GM21423 (cell line): ENCODE measurements around the gene TCEA2.

ENCODE experiments used
- ATAC-seq: cut with Tn5 transposase; IDR thresholded peaks from one replicate; pipeline ENCODE4 v1.9.1; 2021; ENCODE audit warnings: mild to moderate bottlenecking, moderate library complexity; ENCODE audit not compliant: unreplicated experiment

The TCEA2 gene

DNA sequence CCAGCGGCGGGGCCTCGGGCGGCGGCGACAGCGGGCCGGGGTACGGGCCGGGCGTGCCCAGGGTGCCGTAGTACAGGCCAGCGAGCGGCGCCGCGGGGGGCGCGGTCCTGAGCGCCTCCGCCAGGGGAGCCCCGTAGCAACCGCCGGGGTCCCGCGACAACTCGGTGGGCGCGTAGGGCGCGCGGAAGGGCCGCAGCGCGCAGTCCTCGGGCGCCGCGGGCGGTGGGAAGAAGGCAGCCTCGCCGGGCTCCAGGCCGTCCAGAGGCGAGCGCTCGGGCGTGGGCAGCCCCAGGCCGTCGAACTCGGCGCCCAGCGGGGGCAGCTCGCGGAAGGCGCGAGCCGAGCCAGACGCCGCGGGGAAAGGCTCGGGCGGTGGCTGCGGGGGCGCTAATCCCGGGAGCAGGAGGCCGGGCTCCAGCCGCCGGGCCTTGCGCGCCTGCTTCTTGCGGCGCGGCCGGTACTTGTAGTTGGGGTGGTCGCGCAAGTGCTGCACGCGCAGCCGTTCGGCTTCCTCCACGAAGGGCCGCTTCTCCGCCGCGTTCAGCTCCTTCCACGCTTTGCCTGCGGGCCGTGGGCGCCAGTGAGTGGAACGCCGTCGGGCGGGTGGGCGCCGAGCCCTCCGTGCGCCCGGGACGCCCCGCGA lies 14.5 kb upstream of the TCEA2 start:
- ATAC-seq = no peak

- ATAC-seq = no peak
These were observed 13.7 kb upstream of the TCEA2 start, which contains the start of gene SOX18 for GRCh38 chr20:64049060-64049877. Gene SOX18 (minus strand): TSS chr20:64049639. CDS start chr20:64049516, 123 bp downstream.

DNA sequence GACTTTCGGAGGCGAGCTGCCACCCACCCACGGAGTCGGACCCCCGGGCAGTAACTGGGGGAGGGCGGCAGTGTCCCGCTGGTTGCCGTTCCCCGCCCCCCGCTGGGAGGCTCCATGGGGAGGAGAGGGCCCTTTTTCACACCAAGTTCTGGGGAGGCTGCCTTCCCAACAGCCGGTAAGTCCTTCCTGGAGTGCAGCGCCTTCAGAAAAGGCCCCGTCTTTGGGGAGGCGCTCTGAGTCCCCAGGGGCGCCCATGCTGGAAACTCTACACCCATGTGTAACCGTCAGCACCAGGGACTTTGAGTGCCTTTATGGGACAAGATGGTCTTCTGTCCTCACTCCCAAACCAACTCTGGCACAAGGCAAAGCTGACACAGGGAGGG lies 13.1 kb upstream of the TCEA2 start:
- ATAC-seq = no peak

DNA sequence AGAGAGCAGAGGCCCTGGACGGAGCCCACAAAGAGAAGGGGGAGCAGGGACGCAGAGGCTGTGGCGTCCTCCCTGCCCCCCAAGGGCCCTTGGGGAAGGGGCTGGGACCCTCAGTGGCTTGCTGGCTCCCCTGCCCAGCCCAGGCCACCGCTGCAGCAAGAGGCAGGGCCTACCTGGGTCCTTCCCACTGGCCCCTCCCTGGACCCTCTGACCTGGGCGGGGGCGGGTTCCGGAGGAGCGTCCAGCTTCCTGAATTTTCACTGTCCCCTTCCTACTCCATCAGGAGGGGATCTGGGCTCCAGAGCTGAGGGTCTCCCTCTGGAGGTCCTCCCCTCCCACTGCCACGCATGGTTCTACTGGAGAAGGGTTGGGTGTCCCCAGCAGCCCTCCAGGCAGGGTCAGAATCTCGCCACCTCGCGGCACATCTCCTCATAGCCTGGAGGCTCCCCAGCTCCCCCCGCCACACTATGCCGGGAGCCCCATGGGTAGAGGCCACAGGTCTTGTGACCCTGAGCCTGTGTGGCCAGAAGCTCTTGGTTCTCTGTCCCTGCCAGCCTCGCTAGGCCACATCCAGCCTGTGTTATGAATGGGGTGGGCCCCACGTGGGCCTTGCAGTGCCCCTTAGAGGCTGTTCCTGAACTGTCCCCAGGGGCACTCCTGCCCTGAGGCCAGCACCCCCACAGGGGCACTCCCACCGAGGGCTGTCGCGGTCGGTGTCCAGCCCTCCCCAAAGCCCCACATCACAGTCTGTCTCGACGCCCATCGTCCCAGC lies 12.6 kb upstream of the TCEA2 start:
- ATAC-seq = no peak

DNA sequence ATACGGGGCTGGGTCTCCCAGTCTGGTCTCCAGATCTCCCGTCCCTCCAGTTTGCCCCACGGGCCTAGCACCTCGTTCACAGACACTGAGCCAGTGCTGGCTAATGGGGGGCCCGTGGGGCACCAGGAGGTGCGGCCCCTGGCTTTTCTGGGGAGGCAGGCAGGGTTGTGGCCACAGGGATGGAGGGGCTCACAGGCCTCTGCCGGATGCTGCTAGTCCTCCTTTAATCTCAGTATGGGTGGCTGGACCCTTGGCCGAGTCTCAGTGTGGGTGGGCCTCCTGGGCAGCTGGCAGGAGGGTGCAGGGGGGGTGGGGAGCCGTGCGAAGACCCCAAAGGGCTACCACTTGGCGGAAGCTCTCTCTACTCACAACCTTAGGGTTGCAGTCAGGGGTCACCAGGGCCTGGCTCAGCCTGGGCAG lies 12.0 kb upstream of the TCEA2 start:
- ATAC-seq = no peak

DNA sequence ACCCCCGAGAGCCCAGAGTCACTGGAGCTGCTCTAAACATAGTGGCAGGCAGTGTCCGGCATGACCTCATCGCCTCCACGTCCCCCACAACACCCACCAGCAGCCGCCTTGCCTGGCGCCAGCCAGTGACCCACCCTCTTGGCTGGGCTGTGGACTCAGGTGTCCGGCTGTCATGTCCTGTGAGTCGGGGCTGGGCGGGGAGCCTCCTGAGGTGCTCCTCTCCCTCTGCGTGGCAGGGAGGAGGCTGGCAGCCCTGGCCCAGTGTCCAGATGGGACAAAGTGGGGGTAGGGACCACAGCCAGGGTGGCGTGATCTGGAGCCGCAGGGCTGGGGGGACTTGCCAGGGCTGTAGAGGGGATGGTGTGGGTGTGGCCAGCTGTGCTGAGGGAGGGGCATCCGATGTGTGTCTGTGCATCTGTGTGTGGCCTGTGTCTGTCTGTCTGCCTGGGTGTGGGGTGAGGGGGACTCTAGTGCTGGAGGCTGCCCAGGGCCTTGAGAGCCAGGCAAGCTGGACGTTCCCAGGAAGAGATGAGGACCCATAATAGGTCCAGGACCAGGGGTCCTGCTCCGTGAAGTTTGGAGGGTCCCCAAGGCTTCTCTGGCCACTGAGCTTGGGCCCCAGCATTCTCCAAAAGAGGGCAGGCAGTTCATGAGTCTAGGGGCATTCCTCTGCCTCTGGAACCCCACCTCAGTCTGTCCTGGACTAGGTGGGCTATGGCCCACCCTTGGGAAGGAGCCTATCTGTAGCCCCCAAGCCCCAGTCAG lies 11.3 kb upstream of the TCEA2 start:
- no peak for ATAC-seq

DNA sequence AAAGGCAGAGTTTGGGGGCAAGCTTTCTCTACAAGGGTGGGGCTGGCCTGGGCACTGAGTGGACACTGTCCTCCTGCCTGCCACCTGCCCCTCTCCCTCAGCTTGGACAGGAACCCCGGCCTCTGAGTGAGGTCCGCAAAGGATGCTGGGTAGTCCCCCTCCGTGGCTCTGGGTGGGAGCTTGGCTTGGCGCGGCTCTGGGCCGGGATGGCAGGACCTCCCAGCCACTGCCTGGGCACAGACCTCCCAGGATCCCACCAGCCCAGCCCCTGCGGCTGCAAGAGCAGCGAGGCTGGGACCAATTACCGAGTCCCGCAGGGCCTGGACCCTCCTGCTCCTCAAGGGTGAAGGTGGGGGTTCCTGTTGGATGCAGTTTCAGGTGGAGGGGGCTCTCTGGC lies 10.7 kb upstream of the TCEA2 start:
- no peak for ATAC-seq

- no peak for ATAC-seq
These were observed 9.8 kb upstream of the TCEA2 start for GRCh38 chr20:64052987-64053840.

DNA sequence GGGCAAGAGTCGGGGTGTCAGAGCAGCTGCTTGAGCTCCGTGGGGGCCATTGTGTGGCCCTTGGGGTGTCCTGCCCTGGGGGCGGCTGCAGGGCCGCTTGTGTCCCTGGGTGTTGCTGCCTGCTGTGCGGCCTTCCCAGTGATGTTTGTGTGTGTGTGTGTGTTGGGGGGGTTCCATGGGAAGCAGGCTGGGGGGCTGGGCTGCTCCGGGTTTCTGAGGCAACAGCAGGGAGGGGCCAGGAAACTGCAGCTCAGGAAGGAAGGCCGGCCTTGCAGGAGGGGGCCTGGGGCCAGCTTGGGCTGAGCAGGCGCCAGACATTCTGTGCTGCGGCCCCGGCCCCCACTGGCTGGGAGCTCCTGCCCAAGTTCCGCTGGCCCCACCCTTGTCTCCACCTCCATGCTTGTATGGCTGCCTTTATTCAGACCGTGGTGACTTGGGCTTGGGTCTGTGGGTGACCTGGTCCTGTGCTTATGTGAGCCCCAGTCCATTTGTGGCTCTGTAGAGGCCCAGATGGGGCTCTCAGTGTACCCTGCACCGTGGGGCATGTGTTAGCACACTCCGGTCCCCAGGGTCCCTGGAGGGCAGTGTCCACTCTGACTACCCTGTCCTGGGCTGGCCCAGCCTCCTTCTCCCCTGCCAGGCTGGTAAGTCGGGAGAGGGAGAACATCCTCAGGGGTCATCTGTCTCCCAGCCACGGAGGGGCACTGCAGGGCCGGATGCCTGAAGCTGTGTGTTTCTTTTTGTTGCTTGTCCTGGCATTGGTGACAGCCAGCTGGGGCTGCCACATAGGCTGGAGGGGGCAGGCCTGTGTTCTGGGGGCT lies 8.9 kb upstream of the TCEA2 start:
- no peak for ATAC-seq

- ATAC-seq = no peak
These were observed 7.6 kb upstream of the TCEA2 start for GRCh38 chr20:64055396-64055892.

DNA sequence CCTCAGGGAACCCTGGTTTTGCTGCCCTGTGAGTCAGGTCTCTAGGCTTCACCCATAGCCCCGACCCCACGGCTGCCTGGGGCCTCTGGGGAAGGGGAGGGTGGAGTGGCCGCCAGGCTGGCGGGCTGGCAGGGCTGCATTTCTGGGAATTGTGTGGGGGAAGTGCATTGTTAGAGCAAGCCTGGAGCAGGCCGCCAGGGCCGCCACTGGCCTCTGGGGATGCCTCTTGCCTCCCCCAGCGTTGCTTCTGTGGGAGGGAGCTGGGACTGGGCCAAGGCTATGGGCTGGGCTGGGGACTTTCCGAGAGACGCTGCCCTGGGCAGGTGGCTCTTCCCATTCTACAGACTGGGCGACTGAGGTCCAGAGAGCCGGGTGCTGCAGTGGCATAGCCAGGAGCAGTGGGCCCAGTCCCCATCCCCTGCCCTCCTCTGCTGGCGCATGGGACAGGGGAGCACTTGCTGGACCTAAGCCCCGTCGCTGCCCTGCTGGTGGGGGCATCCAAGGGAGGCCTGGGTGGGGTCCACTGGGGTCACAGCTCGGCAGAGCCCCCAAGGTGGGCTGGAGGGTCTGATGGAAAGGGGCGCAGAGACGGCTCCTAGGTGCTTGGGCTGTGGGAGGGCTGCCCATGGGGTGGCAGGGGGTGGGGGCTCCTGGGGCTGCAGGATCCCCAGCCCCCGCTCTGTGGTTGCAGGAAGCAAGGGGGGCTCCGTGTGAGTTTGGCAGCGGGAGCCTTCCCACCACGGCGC lies 6.9 kb upstream of the TCEA2 start:
- no peak for ATAC-seq

DNA sequence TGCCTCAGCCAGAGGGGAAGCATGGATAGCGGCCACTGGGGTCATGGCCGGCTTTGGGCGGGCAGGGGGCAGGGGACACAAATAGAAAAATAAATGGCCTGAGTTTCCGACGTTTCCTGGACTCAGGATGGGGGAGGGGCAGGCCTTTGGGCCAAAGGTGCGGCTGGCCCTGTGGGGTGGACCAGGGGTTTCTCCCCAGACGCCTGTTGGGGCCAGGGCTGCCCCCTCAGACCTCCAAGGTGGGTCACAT lies 6.4 kb upstream of the TCEA2 start:
- no peak for ATAC-seq

GRCh38 chr20:64056889-64057627 lies 5.9 kb upstream of the TCEA2 start:
- peak; percentile 8 for ATAC-seq

- peak; percentile 40 for ATAC-seq
These were observed 5.1 kb upstream of the TCEA2 start for GRCh38 chr20:64057628-64058498.

DNA sequence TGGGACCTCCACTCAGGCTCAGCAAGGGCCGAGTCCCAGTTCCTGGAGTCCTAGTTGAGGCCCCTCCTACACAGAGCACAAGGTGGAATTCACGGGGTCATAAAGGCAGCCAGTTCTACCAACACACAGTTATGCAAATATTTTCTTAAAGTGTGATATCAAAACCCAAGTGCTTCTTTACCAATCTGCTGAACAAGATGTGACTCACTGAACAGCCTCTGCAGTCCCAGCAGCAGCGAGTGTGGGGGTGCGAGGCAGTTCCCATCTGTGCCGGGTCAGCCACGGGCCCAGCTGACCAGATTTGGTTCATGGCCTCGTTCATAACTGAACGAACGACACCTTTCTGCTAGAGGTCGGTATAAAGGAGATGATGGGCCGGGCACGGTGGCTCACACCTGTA lies 4.5 kb upstream of the TCEA2 start:
- ATAC-seq = no peak

GRCh38 chr20:64062276-64062595 lies 762 bp upstream of the TCEA2 start:
- ATAC-seq = no peak
